A673 (cell line): ENCODE results near the gene RAB33A. TPM values are rescaled to one million over a fixed set of nuclear protein-coding genes. Genes with fewer than 3 reads are reported as not detected.

ENCODE experiments used
- BruUV-seq: library from RNA; stranded (reverse); fragments of 400-500 nt; replicated peaks from 2 replicates; lab custom pipeline; 2021; lab: Mats Ljungman, UMichigan
- CTCF ChIA-PET: fragments of 300-600 bp; sonication (Branson Sonifier 250); formaldehyde crosslinking; loops from one replicate; lab custom pipeline; 2022; ENCODE audit warnings: antibody characterized with exemption; lab: Charles Lee
- POLR2A ChIA-PET: fragments of 300-600 bp; sonication (Branson Sonifier 250); formaldehyde crosslinking; loops from one replicate; lab custom pipeline; 2022; ENCODE audit warnings: antibody characterized with exemption; ENCODE audit not compliant: low non-redundant PET; lab: Charles Lee
- DNase-seq: peaks from one replicate; pipeline ENCODE4 v3.0.0-alpha.2; 2015; ENCODE audit warnings: low spot score
- H3K27ac ChIP-seq: fragments of 200-600 bp; sonication (generic); 2 replicates; pipeline ENCODE4 v1.5.1; 2016; ENCODE audit warnings: mixed run types, low read depth, mild to moderate bottlenecking, mixed read lengths, antibody characterized with exemption, low read length; ENCODE audit not compliant: poor library complexity, severe bottlenecking
- H3K27me3 ChIP-seq: fragments of 200-600 bp; sonication (generic); replicated peaks from 2 replicates; pipeline ENCODE4 v1.6.1; 2017; ENCODE audit warnings: mixed run types, low read depth, mild to moderate bottlenecking, mixed read lengths, antibody characterized with exemption, low read length; ENCODE audit not compliant: insufficient read depth, poor library complexity
- H3K36me3 ChIP-seq: fragments of 200-600 bp; sonication (generic); 2 replicates; pipeline ENCODE4 v1.6.1; 2016; ENCODE audit warnings: mixed run types, mild to moderate bottlenecking, mixed read lengths, antibody characterized with exemption, low read length; ENCODE audit not compliant: insufficient read depth, poor library complexity, severe bottlenecking
- H3K4me1 ChIP-seq: fragments of 200-600 bp; sonication (generic); 2 replicates; pipeline ENCODE4 v1.6.1; 2017; ENCODE audit warnings: mixed run types, mild to moderate bottlenecking, mixed read lengths, antibody characterized with exemption, low read length; ENCODE audit not compliant: insufficient read depth, poor library complexity, severe bottlenecking
- H3K4me3 ChIP-seq: fragments of 200-600 bp; sonication (generic); 2 replicates; pipeline ENCODE4 v1.5.1; 2016; ENCODE audit warnings: low read depth, mixed run types, mild to moderate bottlenecking, mixed read lengths, low read length; ENCODE audit not compliant: poor library complexity, severe bottlenecking
- H3K9me3 ChIP-seq: fragments of 200-600 bp; sonication (generic); 2 replicates; pipeline ENCODE4 v1.6.1; 2016; ENCODE audit warnings: mixed run types, low read depth, mild to moderate bottlenecking, mixed read lengths, antibody characterized with exemption, low read length; ENCODE audit not compliant: poor library complexity, severe bottlenecking
- CTCF ChIP-seq: fragments of 300-800, 200-600 bp; sonication (generic); conservative IDR thresholded peaks from 2 replicates; pipeline ENCODE4 v1.5.1; 2017; ENCODE audit warnings: low read depth, mild to moderate bottlenecking, antibody characterized with exemption, low read length, moderate library complexity, mixed read lengths
- EZH2 ChIP-seq: fragments of 200-600 bp; sonication (generic); IDR thresholded peaks from 2 replicates; pipeline ENCODE4 v1.6.1; 2017; ENCODE audit warnings: borderline replicate concordance, low read depth, mild to moderate bottlenecking, mixed read lengths, antibody characterized with exemption, low read length; ENCODE audit not compliant: poor library complexity, severe bottlenecking
- intact Hi-C: fragments of 100-400 bp; cut with micrococcal nuclease; formaldehyde crosslinking; loops from one replicate; pipeline ENCODE4 v1.10.0; 2022; ENCODE audit not compliant: unreplicated experiment
- total RNA-seq: library from RNA; stranded (reverse); gene quantifications from 2 replicates; pipeline ENCODE4 v1.2.3, GENCODE V29; 2021

The RAB33A gene
- total RNA-seq, 1 experiment from 2014 or later: 4.8 TPM

GRCh38 chrX:130174045-130174704 is 2.4 kb downstream of the RAB33A start:
- DNase-seq: no peak
- no peak overlapping the region for H3K27ac ChIP-seq
- BruUV-seq: no TSS peak
- ChIA-PET CTCF (no interaction called here), POLR2A (no interaction called here)
- peaks cover 18% of the 10 kb centered on the region for H3K4me1 ChIP-seq
- intact Hi-C loops: no loop called here
- no peaks in the 10 kb centered on the region for H3K27me3 ChIP-seq
- H3K9me3 ChIP-seq: no peaks in the 10 kb centered on the region
- no peaks in the 10 kb centered on the region for H3K36me3 ChIP-seq
- no peak for TF ChIP-seq EZH2
- TF ChIP-seq CTCF: no peak
- H3K4me3 ChIP-seq: no peak overlapping the region

DNA sequence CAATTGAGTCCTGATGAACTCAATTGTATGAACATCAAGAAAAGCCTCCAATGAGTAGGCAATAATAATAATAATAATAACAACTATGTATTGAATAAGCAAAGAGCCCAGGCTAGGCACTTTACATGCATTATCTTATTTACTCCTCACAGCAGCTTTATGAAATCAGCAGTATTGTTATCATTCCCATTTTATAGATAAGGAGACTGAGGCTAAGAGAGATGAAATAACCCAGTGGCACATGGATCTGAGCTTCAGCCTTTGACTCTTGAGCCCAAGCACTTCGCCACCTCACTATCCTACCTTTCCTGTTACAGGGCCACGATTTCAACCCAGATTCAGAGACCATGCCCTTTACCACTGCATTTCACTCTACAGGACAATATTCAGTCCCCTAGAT is 3.2 kb downstream of the RAB33A start:
- no TSS peak for BruUV-seq
- CTCF ChIA-PET: no interaction called here

GRCh38 chrX:130176354-130176776 is 4.6 kb downstream of the RAB33A start:
- intact Hi-C loops: no loop called here
- BruUV-seq: no TSS peak
- TF ChIP-seq CTCF: no peak
- TF ChIP-seq EZH2: no peak
- DNase-seq: no peak
- Histone ChIP-seq H3K9me3 (no peaks in the 10 kb centered on the region), H3K4me1 (peaks cover 7% of the 10 kb centered on the region), H3K36me3 (no peaks in the 10 kb centered on the region), H3K27me3 (no peaks in the 10 kb centered on the region), H3K27ac (no peak overlapping the region), H3K4me3 (no peak overlapping the region)
- POLR2A ChIA-PET: no interaction called here
- CTCF ChIA-PET: no interaction called here

More for the DNA sequence above, 3.2 kb downstream of the RAB33A start:
- no peaks in the 10 kb centered on the region for H3K9me3 ChIP-seq
- intact Hi-C loops: no loop called here
- H3K27me3 ChIP-seq: no peaks in the 10 kb centered on the region
- H3K36me3 ChIP-seq: no peaks in the 10 kb centered on the region
- no peak for TF ChIP-seq EZH2
- no peak overlapping the region for H3K4me3 ChIP-seq
- POLR2A ChIA-PET: no interaction called here
- H3K27ac ChIP-seq: no peak overlapping the region
- H3K4me1 ChIP-seq: peaks cover 13% of the 10 kb centered on the region
- no peak for DNase-seq

DNA sequence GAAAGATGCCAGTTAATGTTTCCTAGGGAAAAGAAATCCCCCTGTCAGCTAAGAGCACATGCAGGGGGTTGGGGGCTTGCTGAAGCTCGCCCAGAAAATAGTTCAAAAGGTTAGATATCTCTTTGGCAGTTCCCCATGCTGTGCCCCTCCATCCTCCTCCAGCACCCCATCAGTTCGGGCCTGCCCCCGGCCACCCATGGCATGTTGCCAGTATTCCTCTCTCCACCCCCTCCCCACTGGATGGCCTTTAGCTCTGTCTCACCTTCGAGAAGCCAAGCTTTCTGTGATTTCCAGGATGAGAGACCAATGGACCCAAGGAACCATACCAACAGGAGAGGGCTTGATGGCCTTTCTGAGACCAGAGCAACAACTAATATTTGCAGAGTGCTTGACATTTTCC is 5.2 kb downstream of the RAB33A start:
- intact Hi-C loops: no loop called here
- DNase-seq: no peak
- TF ChIP-seq CTCF: no peak
- TF ChIP-seq EZH2: no peak
- BruUV-seq: no TSS peak
- H3K4me3 ChIP-seq: no peak overlapping the region
- ChIA-PET CTCF (no interaction called here), POLR2A (no interaction called here)
- H3K27ac ChIP-seq: no peak overlapping the region
- no peaks in the 10 kb centered on the region for H3K9me3 ChIP-seq
- peaks cover 7% of the 10 kb centered on the region for H3K4me1 ChIP-seq
- no peaks in the 10 kb centered on the region for H3K27me3 ChIP-seq
- no peaks in the 10 kb centered on the region for H3K36me3 ChIP-seq
